ENCODE results near the gene RHCE.

RHCE gene

GRCh38 chr1:25430967-25431881 is 10.6 kb upstream of the RHCE start (continued):
- TF ChIP-seq ZNF211 (tag by site-specific recombination; IDR thresholded peaks at IDR 0.05; ENCODE audit: low read depth) (no peak), ZNF654 (tag by site-specific recombination; IDR thresholded peaks at IDR 0.05; ENCODE audit: low read depth) (no peak), KLF9 (tag by site-specific recombination; IDR thresholded peaks at IDR 0.05; ENCODE audit: low read depth) (no peak; the same call in 1 of the 2 replicates), ZNF670 (tag by site-specific recombination; IDR thresholded peaks at IDR 0.05; ENCODE audit: low read depth) (no peak), ZBTB8A (tag by site-specific recombination; IDR thresholded peaks at IDR 0.05) (peak; percentile 44; the same call in 1 of the 2 replicates), PRDM1 (tag by site-specific recombination; IDR thresholded peaks at IDR 0.05) (peak; percentile 55), YY1 (tag by site-specific recombination; IDR thresholded peaks at IDR 0.05) (peak; percentile 58; the same call in 1 of the 2 replicates), ZNF350 (tag by site-specific recombination; IDR thresholded peaks at IDR 0.05) (no peak), ZNF169 (tag by site-specific recombination; IDR thresholded peaks at IDR 0.05) (no peak), ZNF335 (tag by site-specific recombination; conservative IDR thresholded peaks at IDR 0.05) (peak; percentile 47; the same call in 1 of the 2 replicates), ZBTB6 (tag by site-specific recombination; IDR thresholded peaks at IDR 0.05) (peak; percentile 56; the same call in 1 of the 2 replicates), ZNF10 (tag by site-specific recombination; IDR thresholded peaks at IDR 0.05) (no peak), ZNF112 (tag by site-specific recombination; IDR thresholded peaks at IDR 0.05) (no peak), OVOL3 (tag by site-specific recombination; IDR thresholded peaks at IDR 0.05) (no peak), GFI1B (tag by site-specific recombination; IDR thresholded peaks at IDR 0.05) (no peak), ZNF621 (tag by site-specific recombination; IDR thresholded peaks at IDR 0.05) (no peak), ZNF292 (tag by site-specific recombination; IDR thresholded peaks at IDR 0.05; ENCODE audit: borderline replicate concordance, low read depth) (0 out of 2 replicates have a peak, but pooled peaks have one; percentile 6)

DNA sequence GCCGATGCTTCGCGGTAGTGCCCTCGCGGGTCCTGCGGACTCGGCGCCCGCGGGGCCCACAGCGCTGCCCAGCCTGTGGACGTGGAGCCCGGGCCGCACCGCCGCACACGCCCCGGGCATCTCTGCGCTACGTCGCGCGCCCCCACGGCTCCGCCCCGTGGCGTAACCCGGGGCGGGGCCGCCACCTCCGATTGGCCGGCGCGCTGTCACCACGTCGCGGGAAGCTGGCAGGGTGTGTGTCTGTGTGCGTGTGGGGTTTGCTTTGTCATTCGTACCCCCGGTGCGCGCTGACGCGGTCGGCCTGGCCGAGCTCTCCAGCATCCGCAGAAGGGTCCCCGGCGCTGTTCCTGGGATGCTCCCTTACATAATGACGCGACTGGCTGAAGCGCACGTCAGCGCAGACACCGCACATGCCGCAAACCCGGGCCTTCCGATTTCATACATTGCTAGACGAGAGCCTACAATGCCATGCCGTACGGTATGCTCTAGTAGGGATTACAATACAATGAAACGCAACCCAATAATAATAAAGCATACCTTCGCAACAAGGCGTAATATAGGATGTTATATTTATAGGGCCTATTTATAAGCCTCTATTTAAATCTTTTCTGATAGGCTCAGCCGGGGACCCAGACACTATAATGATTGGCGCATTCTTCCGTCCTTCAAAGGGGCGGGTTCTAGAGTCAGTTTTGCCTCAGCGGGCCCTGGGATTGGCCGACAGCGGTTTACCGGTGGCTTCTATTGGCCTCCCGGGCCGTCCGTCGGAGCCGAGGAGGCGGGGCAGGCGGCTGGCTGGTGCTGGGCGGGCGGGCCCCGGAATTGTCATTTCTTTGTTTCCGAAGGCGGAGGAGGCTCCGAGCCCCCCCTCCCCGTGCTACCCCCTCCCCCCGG is 9.7 kb upstream of the RHCE start, which contains the start of gene MACO1:
TSS of gene MACO1 (plus strand) at position 825 of the 894 bp plus-strand sequence. CDS start 202 bp downstream, outside the sequence.
- H3K27ac ChIP-seq (ENCODE audit: extremely low read depth, low read depth, low read length) = peak within 1 kb of the TSS; percentile 76; the same call in 1 of the 2 replicates
- H3K9me3 ChIP-seq (ENCODE audit: control insufficient read depth, insufficient read depth, low read depth, low read length) = no peaks in the 10 kb centered on the region
- CTCF ChIA-PET = interaction anchor here (0.7 kb wide), 1 partner anchor 35 kb away, joined by 3 read pairs; no protein-coding TSS in a partner anchor
- no peaks in the 10 kb centered on the region for H3K36me3 ChIP-seq (ENCODE audit: control insufficient read depth in 2 of 2, insufficient read depth in 1 of 2, low read length in 2 of 2)
- H3K4me3 ChIP-seq (ENCODE audit: low read depth, low read length) = peak within 1 kb of the TSS; percentile 84
- POLR2A ChIA-PET = interaction anchor here (0.6 to 1.5 kb wide), 6 partner anchors 56 to 388 kb away, joined by 3 to 9 read pairs (median 4); partner anchors contain the start of genes RSRP1 and SYF2
- H3K4me1 ChIP-seq (ENCODE audit: control insufficient read depth, insufficient read depth, low read length) = peaks cover 21% of the 10 kb centered on the region
- TF ChIP-seq ZNF341 (tag by site-specific recombination; IDR thresholded peaks at IDR 0.05; ENCODE audit: low read depth) = peak; percentile 69
- peak; percentile 43; the same call in 1 of the 2 replicates for TF ChIP-seq SP7 (tag by site-specific recombination; IDR thresholded peaks at IDR 0.05)
- no peak for TF ChIP-seq PRDM6 (tag by site-specific recombination; IDR thresholded peaks at IDR 0.05)
- no peak for TF ChIP-seq ZNF747 (tag by site-specific recombination; IDR thresholded peaks at IDR 0.05)
- no peak for TF ChIP-seq ZNF837 (tag by site-specific recombination; IDR thresholded peaks at IDR 0.05)
- TF ChIP-seq ZNF423 (tag by site-specific recombination; IDR thresholded peaks at IDR 0.05) = 0 out of 2 replicates have a peak, but pooled peaks have one; percentile 14
- TF ChIP-seq ZNF561 (tag by site-specific recombination; IDR thresholded peaks at IDR 0.05; ENCODE audit: borderline replicate concordance) = peak; percentile 76; the same call in 1 of the 2 replicates
- TF ChIP-seq TCF7L2 (IDR thresholded peaks at IDR 0.05; ENCODE audit: borderline replicate concordance, low read depth, low read length) = no peak
- TF ChIP-seq ZNF112 (tag by site-specific recombination; IDR thresholded peaks at IDR 0.05) = no peak
- peak; percentile 98 for TF ChIP-seq ZNF391 (tag by site-specific recombination; IDR thresholded peaks at IDR 0.05; ENCODE audit: borderline replicate concordance, low read depth)
- TF ChIP-seq ZNF19 (tag by site-specific recombination; IDR thresholded peaks at IDR 0.05; ENCODE audit: low read depth) = no peak
- no peak for TF ChIP-seq ZNF785 (tag by site-specific recombination; IDR thresholded peaks at IDR 0.05)
- TF ChIP-seq ZNF596 (tag by site-specific recombination; IDR thresholded peaks at IDR 0.05) = no peak
- TF ChIP-seq, protein P1, sequence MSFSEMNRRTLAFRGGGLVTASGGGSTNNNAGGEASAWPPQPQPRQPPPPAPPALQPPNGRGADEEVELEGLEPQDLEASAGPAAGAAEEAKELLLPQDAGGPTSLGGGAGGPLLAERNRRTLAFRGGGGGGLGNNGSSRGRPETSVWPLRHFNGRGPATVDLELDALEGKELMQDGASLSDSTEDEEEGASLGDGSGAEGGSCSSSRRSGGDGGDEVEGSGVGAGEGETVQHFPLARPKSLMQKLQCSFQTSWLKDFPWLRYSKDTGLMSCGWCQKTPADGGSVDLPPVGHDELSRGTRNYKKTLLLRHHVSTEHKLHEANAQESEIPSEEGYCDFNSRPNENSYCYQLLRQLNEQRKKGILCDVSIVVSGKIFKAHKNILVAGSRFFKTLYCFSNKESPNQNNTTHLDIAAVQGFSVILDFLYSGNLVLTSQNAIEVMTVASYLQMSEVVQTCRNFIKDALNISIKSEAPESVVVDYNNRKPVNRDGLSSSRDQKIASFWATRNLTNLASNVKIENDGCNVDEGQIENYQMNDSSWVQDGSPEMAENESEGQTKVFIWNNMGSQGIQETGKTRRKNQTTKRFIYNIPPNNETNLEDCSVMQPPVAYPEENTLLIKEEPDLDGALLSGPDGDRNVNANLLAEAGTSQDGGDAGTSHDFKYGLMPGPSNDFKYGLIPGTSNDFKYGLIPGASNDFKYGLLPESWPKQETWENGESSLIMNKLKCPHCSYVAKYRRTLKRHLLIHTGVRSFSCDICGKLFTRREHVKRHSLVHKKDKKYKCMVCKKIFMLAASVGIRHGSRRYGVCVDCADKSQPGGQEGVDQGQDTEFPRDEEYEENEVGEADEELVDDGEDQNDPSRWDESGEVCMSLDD (tag by site-specific recombination; IDR thresholded peaks at IDR 0.05) = peak; percentile 64; the same call in 1 of the 2 replicates

All from HEK293 (cell line).